Mucosa of stomach (tissue), 1 donor: Measurements from ENCODE around the gene TNN.
"Not testable (repeated sequence)": the region's sequence is repeated elsewhere in the genome, so short reads cannot be mapped to it uniquely, and the experiment has no call there.

Experiments used
- H3K27me3 ChIP-seq: one replicate; pipeline ENCODE4 v1.7.0; 2013; ENCODE audit warnings: mild to moderate bottlenecking, low read length; ENCODE audit not compliant: control insufficient read depth, insufficient read depth
- H3K36me3 ChIP-seq: one replicate; pipeline ENCODE4 v1.7.0; 2013; ENCODE audit warnings: low read length; ENCODE audit not compliant: control insufficient read depth, insufficient read depth
- H3K4me1 ChIP-seq: one replicate; pipeline ENCODE4 v1.7.0; 2013; ENCODE audit warnings: mild to moderate bottlenecking, low read length; ENCODE audit not compliant: control insufficient read depth, insufficient read depth
- H3K4me3 ChIP-seq: one replicate; pipeline ENCODE4 v1.7.0; 2013; ENCODE audit warnings: low read length
- H3K9ac ChIP-seq: one replicate; pipeline ENCODE4 v1.7.0; 2013; ENCODE audit warnings: mild to moderate bottlenecking, low read length, moderate library complexity
- H3K9me3 ChIP-seq: one replicate; pipeline ENCODE4 v1.7.0; 2013; ENCODE audit warnings: mild to moderate bottlenecking, low read length, moderate library complexity; ENCODE audit not compliant: control insufficient read depth
- donor health status: Pancreatic carcinoma.

Gene TNN

DNA sequence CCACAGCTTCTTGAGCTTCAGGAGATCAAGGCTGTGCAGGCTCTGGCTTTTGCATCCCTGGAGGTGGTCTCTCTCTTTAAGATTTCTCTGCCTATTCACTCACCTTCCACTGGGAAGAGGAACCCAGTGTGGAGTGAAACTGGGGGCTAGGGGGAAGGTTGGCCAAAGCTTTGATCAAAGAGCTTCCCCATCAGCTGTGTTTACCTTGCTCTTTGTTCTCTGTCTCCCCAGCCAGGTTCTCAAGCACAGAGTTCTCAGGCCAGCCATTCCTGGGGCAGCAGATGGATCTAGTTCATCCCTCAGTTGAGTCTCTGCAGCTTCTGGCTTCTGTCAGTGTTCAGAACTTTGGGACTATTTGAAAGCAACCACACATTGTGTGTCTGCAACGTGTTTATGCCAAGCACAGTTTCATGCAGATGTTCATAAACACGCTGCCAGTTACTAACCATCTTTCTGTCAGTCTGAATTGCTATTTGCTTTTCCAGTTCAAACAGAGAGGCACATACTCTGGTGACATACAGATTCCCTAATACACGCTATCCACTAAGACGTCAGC is 27.2 kb upstream of the TNN start:
- no peaks in the 10 kb centered on the region for H3K4me1 ChIP-seq
- no peaks in the 10 kb centered on the region for H3K27me3 ChIP-seq
- H3K36me3 ChIP-seq, result no peaks in the 10 kb centered on the region
- no peak overlapping the region for H3K4me3 ChIP-seq
- no peaks in the 10 kb centered on the region for H3K9me3 ChIP-seq
- H3K9ac ChIP-seq, result no peak overlapping the region

DNA sequence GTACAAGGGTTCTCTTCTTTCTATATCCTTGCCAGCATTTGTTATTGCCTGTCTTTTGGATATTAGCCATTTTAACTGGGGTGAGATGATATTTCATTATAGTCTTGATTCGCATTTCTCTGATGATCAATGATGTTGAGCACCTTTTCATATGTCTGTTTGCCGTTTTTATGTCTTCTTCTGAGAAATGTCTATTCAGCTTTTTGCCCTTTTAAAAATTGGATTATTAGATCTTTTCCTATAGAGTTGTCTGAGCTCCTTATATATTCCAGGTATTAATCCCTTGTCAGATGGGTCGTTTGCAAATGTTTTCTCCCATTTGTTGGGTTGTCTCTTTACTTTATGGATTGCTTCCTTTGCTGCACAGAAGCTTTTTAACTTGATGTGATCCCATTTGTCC is 25.0 kb upstream of the TNN start:
- Histone ChIP-seq H3K36me3 (no peaks in the 10 kb centered on the region), H3K4me3 (no peak overlapping the region), H3K4me1 (no peaks in the 10 kb centered on the region), H3K9me3 (no peaks in the 10 kb centered on the region), H3K27me3 (no peaks in the 10 kb centered on the region), H3K9ac (no peak overlapping the region)

DNA sequence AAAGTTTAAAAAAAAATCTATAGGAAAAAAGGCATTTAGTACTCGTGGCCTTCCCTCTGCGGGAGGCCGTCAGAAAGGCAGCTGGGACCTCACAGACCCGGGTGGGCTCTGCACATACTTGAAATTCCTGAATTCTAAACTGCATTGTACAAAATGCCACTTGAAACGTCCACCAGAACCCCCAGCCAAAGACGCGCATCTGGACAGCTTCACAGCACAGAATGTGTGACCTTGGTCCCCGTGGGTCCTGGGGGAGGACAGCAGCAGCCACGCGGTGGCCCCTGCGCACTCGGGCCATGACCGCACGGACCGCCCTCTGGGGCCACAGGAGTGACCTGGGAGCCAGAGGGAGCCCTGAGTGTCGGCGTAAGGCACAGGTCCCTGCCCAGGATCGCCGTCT is 23.8 kb upstream of the TNN start:
- H3K36me3 ChIP-seq, result no peaks in the 10 kb centered on the region
- no peaks in the 10 kb centered on the region for H3K27me3 ChIP-seq
- no peak overlapping the region for H3K9ac ChIP-seq
- H3K9me3 ChIP-seq, result no peaks in the 10 kb centered on the region
- no peak overlapping the region for H3K4me3 ChIP-seq
- H3K4me1 ChIP-seq, result no peaks in the 10 kb centered on the region

DNA sequence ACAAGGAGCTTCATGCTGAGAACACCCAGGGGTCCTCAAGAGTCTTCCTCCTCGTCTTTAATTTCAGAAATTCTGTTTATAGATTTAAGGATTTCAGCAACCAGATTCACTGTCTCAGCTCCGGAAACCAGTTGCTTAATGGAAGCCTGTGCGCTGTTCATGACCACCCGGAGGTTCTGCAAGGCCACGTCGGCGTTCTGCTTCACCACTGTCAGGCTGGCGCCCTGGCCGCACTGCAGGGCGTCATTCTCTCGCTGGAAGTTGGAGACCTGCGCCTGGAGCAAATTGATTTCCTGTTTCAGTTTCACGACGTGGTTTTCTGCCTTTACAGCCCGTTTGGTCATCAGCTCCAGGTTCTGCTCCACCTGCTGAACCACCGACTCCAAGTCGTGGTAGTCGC is 23.0 kb upstream of the TNN start:
- not testable (repeated sequence) for H3K9me3 ChIP-seq, H3K4me1 ChIP-seq, H3K36me3 ChIP-seq, H3K27me3 ChIP-seq, H3K9ac ChIP-seq, H3K4me3 ChIP-seq

DNA sequence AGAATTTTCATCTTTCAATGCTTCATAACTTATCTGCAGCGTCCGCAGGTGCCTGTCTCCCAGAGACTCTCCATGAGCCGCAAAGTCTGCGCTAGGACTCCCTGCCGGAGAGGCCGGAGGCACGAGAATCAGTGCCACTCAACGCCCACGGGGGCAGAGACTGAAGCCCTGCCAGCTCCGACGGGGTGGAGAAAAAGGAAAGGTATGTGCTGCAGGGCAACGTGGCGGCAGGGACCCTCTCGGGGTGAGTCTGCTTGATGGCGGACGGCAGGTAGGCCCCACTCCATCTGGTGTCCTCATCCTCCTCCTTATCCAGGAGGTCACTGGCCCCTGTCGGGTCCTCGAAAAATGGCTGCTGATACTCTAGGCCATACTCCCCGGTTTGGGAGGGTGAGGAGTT is 22.5 kb upstream of the TNN start:
- H3K36me3 ChIP-seq, result no peaks in the 10 kb centered on the region
- no peak overlapping the region for H3K4me3 ChIP-seq
- H3K9ac ChIP-seq, result no peak overlapping the region
- H3K4me1 ChIP-seq, result no peaks in the 10 kb centered on the region
- no peaks in the 10 kb centered on the region for H3K9me3 ChIP-seq
- H3K27me3 ChIP-seq, result no peaks in the 10 kb centered on the region

DNA sequence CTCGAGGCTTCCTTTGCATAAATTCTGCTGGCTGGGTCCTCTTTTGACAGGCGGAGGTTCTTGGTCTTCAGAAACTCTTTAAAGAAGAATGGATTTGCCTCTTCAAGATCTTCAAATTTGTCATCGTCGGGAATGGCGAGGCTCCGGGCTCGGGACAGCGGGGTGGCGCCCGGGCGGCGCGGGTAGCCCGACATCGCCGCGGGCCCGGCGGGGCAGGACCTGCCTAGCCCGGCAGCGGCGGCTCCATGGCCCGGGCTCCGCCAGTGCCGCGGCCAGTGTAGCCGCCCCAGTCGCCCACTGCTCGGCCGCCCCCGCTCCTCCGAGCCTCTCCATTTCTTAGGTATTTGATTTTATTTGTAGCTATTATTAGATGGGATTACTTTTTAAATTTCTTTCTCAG is 22.1 kb upstream of the TNN start:
- no peak overlapping the region for H3K4me3 ChIP-seq
- H3K4me1 ChIP-seq, result no peaks in the 10 kb centered on the region
- H3K27me3 ChIP-seq, result no peaks in the 10 kb centered on the region
- H3K9ac ChIP-seq, result no peak overlapping the region
- no peaks in the 10 kb centered on the region for H3K9me3 ChIP-seq
- H3K36me3 ChIP-seq, result no peaks in the 10 kb centered on the region

DNA sequence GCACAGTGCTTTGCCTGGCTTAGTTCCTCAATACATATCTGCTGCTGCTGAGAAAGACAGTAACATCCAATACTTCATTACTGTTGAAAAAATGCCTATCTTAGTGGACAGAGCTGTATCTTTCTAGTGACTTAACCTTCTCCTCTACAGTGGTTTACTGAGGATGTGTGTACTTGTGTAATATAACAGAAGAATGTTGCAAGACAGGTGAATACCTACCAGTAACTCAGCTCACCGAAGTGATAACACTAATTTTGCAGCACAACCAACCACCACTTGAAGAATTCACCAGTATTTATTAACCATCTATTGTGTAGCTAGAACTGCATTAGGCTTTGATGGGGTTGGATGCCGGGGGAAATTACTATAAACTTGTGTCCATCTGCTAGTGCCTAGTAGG is 16.6 kb upstream of the TNN start:
- Histone ChIP-seq H3K4me1 (no peaks in the 10 kb centered on the region), H3K9ac (no peak overlapping the region), H3K36me3 (no peaks in the 10 kb centered on the region), H3K4me3 (no peak overlapping the region), H3K9me3 (no peaks in the 10 kb centered on the region), H3K27me3 (no peaks in the 10 kb centered on the region)

DNA sequence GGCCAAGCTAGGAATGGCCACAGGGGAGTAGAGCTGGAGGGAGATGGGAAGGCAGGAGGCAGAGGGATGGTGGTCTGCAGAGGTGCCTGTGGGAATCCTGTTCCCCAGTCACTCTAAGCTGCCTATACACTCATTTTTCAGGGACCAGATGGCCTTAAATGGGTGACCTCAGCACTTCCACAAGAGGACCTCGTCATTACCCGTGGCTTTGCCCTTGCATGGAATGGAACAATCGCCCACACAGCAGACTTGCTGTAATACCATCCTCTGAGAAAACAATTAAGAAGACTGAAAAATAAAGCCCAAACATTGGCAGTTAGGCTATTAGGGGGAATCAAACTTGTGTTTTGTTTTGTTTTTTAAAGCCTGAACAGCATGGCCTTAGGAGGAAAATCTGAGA is 12.9 kb upstream of the TNN start:
- no peak overlapping the region for H3K9ac ChIP-seq
- H3K4me3 ChIP-seq, result no peak overlapping the region
- no peaks in the 10 kb centered on the region for H3K27me3 ChIP-seq
- no peaks in the 10 kb centered on the region for H3K4me1 ChIP-seq
- H3K9me3 ChIP-seq, result no peaks in the 10 kb centered on the region
- H3K36me3 ChIP-seq, result no peaks in the 10 kb centered on the region

DNA sequence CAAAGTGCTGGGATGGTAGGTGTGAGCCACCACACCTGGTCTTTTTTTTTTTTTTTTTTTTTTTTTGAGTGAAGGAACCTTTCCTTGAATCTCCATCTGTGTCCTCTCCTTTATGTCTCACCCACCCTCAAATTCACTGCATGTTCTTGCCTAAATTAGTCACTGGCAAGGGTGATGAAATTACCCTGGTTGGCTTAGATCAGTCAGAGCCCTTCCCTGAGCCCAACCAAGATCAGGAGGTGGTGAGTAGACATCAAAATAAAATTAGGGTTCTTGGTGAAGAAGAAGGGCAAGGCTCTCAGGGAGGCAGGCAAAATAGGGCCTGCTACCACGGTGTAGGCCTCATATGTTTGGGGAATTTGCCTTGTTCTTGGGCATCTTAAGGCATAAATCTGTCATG is 5.3 kb upstream of the TNN start:
- Histone ChIP-seq H3K9ac (no peak overlapping the region), H3K9me3 (no peaks in the 10 kb centered on the region), H3K27me3 (no peaks in the 10 kb centered on the region), H3K4me3 (no peak overlapping the region), H3K36me3 (no peaks in the 10 kb centered on the region), H3K4me1 (no peaks in the 10 kb centered on the region)

DNA sequence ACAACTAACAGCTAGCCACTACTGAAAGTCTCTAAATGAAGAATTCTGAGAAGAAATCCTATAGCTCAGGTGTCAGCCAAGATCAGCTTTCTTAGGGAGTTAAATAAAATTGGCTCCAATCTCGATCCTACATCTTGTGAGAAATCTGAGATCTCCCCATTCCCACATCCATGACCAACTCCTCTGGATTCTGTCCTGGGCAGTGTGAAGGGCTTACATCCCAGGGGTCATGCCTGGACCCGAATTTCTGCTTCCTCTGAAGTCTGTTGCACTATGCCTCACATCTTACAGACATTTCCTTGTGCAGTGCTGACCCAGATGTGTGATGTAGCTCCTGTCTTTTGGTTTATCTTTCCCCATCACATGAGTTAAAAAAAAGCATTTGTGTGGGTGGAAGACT is 4.8 kb upstream of the TNN start:
- Histone ChIP-seq H3K4me1 (no peaks in the 10 kb centered on the region), H3K9me3 (no peaks in the 10 kb centered on the region), H3K36me3 (no peaks in the 10 kb centered on the region), H3K27me3 (no peaks in the 10 kb centered on the region), H3K4me3 (no peak overlapping the region), H3K9ac (no peak overlapping the region)

DNA sequence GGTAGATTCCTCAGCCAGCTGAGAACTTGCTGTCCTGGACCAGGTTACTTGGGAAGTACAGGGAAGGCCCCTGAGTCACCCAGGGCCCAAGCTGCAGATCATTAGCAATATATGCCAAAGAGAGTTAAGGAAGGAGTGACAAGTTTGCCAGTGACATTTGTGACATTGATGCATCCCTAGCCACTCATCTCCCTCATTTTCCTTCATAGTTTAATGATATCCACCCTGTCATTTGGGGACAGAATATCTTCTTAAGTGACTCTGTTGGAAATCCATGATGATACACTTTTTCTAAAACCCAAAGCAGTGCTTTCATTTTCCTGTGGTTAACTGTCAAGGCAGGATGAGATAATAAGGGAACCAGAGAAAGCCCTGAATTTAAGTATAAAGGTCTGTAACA is 3.2 kb downstream of the TNN start:
- H3K27me3 ChIP-seq, result no peaks in the 10 kb centered on the region
- H3K9me3 ChIP-seq, result no peaks in the 10 kb centered on the region
- H3K36me3 ChIP-seq, result no peaks in the 10 kb centered on the region
- H3K9ac ChIP-seq, result no peak overlapping the region
- no peak overlapping the region for H3K4me3 ChIP-seq
- no peaks in the 10 kb centered on the region for H3K4me1 ChIP-seq

DNA sequence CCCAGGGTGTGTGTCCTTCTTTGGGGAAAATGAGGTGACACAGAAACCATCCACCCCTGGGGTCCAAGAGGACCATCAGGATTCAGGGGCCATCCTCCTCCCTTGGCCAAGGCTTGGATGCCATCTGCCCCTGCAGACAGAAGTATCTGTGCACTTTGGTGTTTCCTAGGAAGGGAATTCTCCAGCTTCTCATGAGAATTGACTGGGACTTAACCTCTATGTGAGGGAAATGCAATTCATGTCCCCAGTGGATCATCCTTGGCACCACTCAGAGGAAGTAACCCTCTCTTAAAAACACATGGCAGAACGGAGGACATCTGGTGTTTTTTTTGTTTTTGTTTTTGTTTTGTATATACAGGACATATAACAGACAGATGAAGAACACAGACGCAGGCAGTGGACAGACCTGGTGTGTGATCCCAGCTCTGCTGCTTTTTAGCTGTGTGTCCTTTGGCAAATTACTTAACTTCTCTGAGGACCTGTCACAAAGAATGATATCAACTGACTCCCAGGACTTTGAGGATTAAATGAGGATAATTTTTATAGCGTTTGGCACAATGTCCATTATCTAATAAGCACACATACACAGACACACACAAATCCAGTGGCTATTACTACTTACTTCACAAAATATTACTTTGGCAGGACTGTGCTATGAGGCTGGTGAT is 3.8 kb downstream of the TNN start:
- H3K4me3 ChIP-seq, result no peak overlapping the region
- H3K27me3 ChIP-seq, result no peaks in the 10 kb centered on the region
- no peaks in the 10 kb centered on the region for H3K36me3 ChIP-seq
- H3K9me3 ChIP-seq, result no peaks in the 10 kb centered on the region
- H3K9ac ChIP-seq, result no peak overlapping the region
- H3K4me1 ChIP-seq, result no peaks in the 10 kb centered on the region
